ENCODE measurements around the gene HAT1.
"Not testable (repeated sequence)": the region's sequence is repeated elsewhere in the genome, so short reads cannot be mapped to it uniquely, and the experiment has no call there.

Gene HAT1

DNA sequence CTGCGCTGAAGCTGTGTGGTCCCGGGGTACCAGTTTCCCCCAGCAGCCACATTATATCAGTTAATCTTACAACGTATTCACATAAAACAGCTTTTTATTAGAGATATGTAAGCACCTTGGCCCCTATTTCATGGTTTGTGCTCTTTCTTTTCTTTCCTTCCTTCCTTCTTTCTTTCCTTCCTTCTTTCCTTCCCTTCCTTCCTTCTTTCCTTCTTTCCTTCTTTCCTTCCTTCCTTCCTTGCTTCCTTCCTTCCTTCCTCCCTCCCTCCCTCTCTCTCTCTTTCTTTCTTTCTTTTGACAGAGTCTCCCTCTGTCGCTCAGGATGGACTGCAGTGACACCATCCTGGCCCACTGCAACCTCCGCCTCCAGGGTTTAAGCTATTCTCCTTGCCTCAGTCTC, 73.8 kb downstream of the HAT1 start:
- Histone ChIP-seq H3K27ac (no peak overlapping the region), H3K27me3 (replicated peaks) (no peaks in the 10 kb centered on the region), H3K4me3 (ENCODE audit: low read depth, low read length) (no peak overlapping the region), H3K36me3 (replicated peaks) (no peaks in the 10 kb centered on the region)
- no peak for DNase-seq
- in situ Hi-C loops (cut with HindIII; ENCODE audit: low pct_ligation_motif_present, low sequenced_read_pairs): no loop called here
- TF ChIP-seq, protein P1, sequence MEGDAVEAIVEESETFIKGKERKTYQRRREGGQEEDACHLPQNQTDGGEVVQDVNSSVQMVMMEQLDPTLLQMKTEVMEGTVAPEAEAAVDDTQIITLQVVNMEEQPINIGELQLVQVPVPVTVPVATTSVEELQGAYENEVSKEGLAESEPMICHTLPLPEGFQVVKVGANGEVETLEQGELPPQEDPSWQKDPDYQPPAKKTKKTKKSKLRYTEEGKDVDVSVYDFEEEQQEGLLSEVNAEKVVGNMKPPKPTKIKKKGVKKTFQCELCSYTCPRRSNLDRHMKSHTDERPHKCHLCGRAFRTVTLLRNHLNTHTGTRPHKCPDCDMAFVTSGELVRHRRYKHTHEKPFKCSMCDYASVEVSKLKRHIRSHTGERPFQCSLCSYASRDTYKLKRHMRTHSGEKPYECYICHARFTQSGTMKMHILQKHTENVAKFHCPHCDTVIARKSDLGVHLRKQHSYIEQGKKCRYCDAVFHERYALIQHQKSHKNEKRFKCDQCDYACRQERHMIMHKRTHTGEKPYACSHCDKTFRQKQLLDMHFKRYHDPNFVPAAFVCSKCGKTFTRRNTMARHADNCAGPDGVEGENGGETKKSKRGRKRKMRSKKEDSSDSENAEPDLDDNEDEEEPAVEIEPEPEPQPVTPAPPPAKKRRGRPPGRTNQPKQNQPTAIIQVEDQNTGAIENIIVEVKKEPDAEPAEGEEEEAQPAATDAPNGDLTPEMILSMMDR (IDR thresholded peaks at IDR 0.05; ENCODE audit: low read depth, low read length, missing control alignments): no peak

DNA sequence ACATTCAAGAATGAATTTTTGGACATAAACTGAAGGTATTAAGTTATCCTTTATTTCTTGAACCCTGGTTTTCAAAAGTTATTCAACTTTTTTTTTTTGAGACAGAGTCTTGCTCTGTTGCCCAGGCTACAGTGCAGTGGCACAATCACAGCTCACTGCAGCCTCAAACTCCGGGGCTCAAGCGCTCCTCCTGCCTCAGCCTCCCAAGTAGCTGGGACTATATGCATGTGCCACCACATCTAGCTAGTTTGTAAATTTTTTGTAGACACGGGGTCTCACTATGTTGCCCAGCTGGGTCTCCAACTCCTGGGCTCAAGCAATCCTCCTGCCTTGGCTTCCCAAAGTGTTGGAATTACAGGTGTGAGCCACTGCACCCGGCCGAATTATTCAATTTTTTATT, 74.8 kb downstream of the HAT1 start:
- H3K27ac ChIP-seq; H3K4me3 ChIP-seq (ENCODE audit: low read depth, low read length); H3K27me3 ChIP-seq (replicated peaks); H3K36me3 ChIP-seq (replicated peaks); in situ Hi-C loops (cut with HindIII; ENCODE audit: low pct_ligation_motif_present, low sequenced_read_pairs); DNase-seq: not testable (repeated sequence)

DNA sequence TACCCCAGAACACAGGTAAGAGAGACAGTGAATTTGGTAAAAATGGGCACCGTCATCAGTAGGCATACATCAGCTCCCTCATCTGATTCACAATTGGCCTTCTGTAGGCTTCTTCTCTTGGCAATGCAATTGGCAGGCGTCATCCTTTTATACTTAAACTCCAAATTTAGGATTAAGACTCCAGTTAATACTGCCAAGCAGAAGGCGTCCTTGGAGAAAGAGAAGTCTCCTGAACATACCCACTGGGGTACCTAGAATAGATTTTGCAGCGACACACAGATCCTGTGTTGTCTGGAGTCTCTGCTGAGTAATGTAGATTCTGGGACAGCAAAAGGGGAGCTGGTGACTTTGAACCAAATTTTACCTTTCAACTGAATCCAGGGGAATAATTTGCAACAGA, 76.9 kb downstream of the HAT1 start:
- H3K27ac ChIP-seq: no peak overlapping the region

DNA sequence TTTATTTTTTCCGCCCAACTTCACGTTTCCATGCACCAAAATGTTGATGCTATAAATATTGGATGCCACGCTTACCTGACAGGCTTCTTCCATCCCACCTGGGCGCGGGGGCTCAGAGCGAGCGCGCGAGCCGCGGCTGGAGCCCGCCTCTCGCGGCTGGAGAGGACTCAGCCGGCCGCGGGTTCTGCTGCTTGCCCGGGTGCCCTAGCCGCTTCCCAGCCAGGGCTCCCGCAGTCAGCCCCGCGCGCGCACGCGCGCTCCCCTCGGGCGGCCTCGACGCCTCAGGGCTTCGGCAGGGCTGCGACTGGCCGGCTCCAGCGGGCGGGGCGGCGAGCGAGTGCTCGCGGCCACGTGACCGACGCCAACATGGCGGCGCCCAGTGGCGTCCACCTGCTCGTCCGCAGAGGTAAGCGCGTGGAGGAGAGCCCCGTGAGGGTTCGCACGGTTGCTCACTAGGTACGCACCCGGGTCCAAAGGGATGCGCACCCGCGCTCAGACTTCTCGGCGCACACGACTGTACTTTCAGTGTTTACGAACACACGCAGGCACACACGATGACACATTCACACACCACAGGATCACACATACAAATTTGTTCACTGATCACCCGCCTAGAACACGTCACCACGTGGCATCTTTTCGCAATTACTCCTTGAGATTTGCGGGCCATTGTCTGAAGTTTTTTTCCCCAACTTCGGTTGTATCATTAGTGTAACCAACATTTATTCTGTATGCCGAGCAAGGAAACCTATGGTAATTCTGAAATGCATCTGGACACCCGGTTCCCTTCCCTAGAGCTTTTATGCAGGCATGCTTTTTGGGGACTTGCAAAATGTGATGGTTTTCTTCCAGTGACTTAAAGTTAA, 77.6 kb downstream of the HAT1 start, which contains the start of gene METAP1D:
METAP1D (plus strand) TSS at position 350 of the 866 bp plus-strand sequence; CDS start at position 367, 17 bp downstream.
- H3K4me3 ChIP-seq (ENCODE audit: low read depth, low read length): peak within 1 kb of the TSS; percentile 99
- no peaks in the 10 kb centered on the region for H3K36me3 ChIP-seq (replicated peaks)
- peak; percentile 85 for DNase-seq
- H3K27me3 ChIP-seq (replicated peaks): no peaks in the 10 kb centered on the region
- peak within 1 kb of the TSS; percentile 69 for H3K27ac ChIP-seq
- in situ Hi-C loops (cut with HindIII; ENCODE audit: low pct_ligation_motif_present, low sequenced_read_pairs): no loop called here
- TF ChIP-seq, protein P1 (IDR thresholded peaks at IDR 0.05; ENCODE audit: low read depth, low read length, missing control alignments): no peak

More for the DNA sequence above, 76.9 kb downstream of the HAT1 start:
- peak overlapping the region; percentile 57 for H3K4me3 ChIP-seq (ENCODE audit: low read depth, low read length)
- H3K27me3 ChIP-seq (replicated peaks): no peaks in the 10 kb centered on the region
- TF ChIP-seq, protein P1 (IDR thresholded peaks at IDR 0.05; ENCODE audit: low read depth, low read length, missing control alignments): no peak
- H3K36me3 ChIP-seq (replicated peaks): no peaks in the 10 kb centered on the region
- DNase-seq: no peak
- in situ Hi-C loops (cut with HindIII; ENCODE audit: low pct_ligation_motif_present, low sequenced_read_pairs): no loop called here

DNA sequence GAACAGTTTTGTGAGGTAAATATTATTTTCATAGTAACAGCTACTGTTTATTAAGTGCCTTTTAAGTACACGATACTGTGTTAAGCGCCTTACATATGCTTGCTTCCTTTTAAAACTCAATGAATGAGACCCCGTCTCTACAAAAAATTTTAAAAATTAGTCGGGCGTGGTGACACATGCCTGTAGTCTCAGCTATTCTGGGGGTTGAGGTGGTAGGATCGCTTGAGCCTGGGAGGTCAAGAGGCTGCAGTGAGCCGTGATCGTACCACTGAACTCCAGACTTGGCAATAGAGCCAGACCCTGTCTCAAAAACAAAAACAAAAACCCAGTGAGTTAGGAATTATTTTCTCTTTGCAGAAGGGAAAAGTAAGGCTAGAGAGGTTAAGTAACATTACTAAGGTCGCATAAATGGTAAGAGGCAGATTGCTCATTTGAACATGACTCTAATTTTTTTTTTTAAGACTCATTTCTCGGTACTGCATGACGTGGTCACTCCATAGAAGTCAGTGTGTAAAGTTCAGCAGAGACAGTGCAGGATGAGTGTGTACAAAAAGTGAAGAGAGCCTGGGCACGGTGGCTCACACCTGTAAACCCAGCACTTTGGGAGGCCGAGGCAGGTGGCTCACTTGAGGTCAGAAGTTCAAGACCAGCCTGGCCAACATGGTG, 78.6 kb downstream of the HAT1 start:
- H3K27me3 ChIP-seq (replicated peaks): no peaks in the 10 kb centered on the region
- H3K4me3 ChIP-seq (ENCODE audit: low read depth, low read length): no peak overlapping the region
- DNase-seq: no peak
- H3K27ac ChIP-seq: peak overlapping the region; percentile 69
- in situ Hi-C loops (cut with HindIII; ENCODE audit: low pct_ligation_motif_present, low sequenced_read_pairs): no loop called here
- TF ChIP-seq, protein P1 (IDR thresholded peaks at IDR 0.05; ENCODE audit: low read depth, low read length, missing control alignments): no peak
- H3K36me3 ChIP-seq (replicated peaks): no peaks in the 10 kb centered on the region

DNA sequence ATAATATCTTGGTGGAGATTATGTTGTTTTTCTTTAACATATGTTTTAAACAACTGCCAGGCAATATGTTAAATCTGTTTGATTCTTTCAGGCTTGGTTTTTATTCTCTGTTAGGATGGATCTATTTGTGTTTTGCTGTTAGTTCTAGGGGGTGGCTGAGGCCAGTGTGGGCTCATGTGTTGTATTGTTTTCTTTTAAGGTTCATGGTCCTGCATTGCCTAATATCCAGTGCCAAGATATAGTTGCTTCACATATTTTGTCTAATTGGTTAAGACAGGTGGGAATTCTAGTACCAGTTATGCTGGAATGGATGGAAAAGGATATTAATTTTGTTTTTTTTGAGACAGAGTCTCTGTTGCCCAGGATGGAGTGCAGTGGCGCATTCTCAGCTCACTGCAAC, 85.1 kb downstream of the HAT1 start:
- DNase-seq: no peak
- Histone ChIP-seq H3K27ac (no peak overlapping the region), H3K27me3 (replicated peaks) (no peaks in the 10 kb centered on the region), H3K36me3 (replicated peaks) (no peaks in the 10 kb centered on the region), H3K4me3 (ENCODE audit: low read depth, low read length) (no peak overlapping the region)
- in situ Hi-C loops (cut with HindIII; ENCODE audit: low pct_ligation_motif_present, low sequenced_read_pairs): no loop called here
- TF ChIP-seq, protein P1 (IDR thresholded peaks at IDR 0.05; ENCODE audit: low read depth, low read length, missing control alignments): no peak
